K562 (cell line): ENCODE results near the gene DAZAP1. TPM values are rescaled to one million over a fixed set of nuclear protein-coding genes. Genes with fewer than 3 reads are reported as not detected.

Source experiments
- DACH1 ChIP-seq: fragments of 450-650 bp; IDR thresholded peaks from 2 replicates; pipeline ENCODE4 v1.6.1; 2018; ENCODE audit not compliant: partially characterized antibody
- HMG20B ChIP-seq: fragments of 250-450 bp; sonication (Bioruptor Pico); IDR thresholded peaks from 2 replicates; pipeline ENCODE4 v1.5.0; 2021; ENCODE audit warnings: mild to moderate bottlenecking
- KAT2B ChIP-seq: IDR thresholded peaks from one replicate; pipeline ENCODE4 v1.6.1; 2012; ENCODE audit warnings: low read depth, mild to moderate bottlenecking, control low read depth, inconsistent platforms, low read length, moderate library complexity
- KAT7 ChIP-seq: sonication (generic); formaldehyde crosslinking; IDR thresholded peaks from 2 replicates; pipeline ENCODE4 v1.8.0; 2022; ENCODE audit warnings: missing genetic modification reagents, mild to moderate bottlenecking, borderline replicate concordance
- KHSRP ChIP-seq: fragments of 450-650 bp; IDR thresholded peaks from 2 replicates; pipeline ENCODE4 v1.6.1; 2017
- MCM2 ChIP-seq: fragments of 450-650 bp; IDR thresholded peaks from 2 replicates; pipeline ENCODE4 v1.6.1; 2017; ENCODE audit warnings: low read depth, mild to moderate bottlenecking
- PURB ChIP-seq: sonication (generic); formaldehyde crosslinking; IDR thresholded peaks from 2 replicates; pipeline ENCODE4 v1.9.0; 2021; ENCODE audit warnings: low read depth, mild to moderate bottlenecking, missing genetic modification reagents
- RBBP5 ChIP-seq: fragments of 200-600 bp; sonication (generic); IDR thresholded peaks from 2 replicates; pipeline ENCODE4 v1.6.1; 2012; ENCODE audit warnings: borderline replicate concordance, mild to moderate bottlenecking, low read length, control low read depth, inconsistent platforms; ENCODE audit not compliant: insufficient read depth, poor library complexity, severe bottlenecking
- RBFOX2 ChIP-seq: fragments of 200-400 bp; formaldehyde crosslinking; IDR thresholded peaks from 2 replicates; pipeline ENCODE4 v1.6.1; 2017; ENCODE audit warnings: low read depth, mild to moderate bottlenecking, low read length, moderate library complexity
- SRF ChIP-seq, 2 experiments: fragments of 250-450, 450-650 bp in 1 of 2; sonication (Bioruptor Pico) in 1 of 2; sonication (generic) in 1 of 2; formaldehyde crosslinking; IDR thresholded peaks; 2 replicates each; pipeline versions ENCODE4 v1.5.0 to v1.5.1; 2020 to 2022; ENCODE audit warnings: mild to moderate bottlenecking in 1 of 2, missing genetic modification reagents in 1 of 2
- XRCC5 ChIP-seq: fragments of 200-400 bp; formaldehyde crosslinking; IDR thresholded peaks from 2 replicates; pipeline ENCODE4 v1.6.1; 2017; ENCODE audit warnings: low read depth, mild to moderate bottlenecking, low read length
- ZNF668 ChIP-seq: fragments of 250-450 bp; sonication (Bioruptor Pico); IDR thresholded peaks from 2 replicates; pipeline ENCODE4 v1.8.0; 2022; ENCODE audit warnings: mild to moderate bottlenecking, inconsistent platforms
- ZNF76 ChIP-seq: fragments of 250-450 bp; sonication (Bioruptor Pico); IDR thresholded peaks from 2 replicates; pipeline ENCODE4 v1.4.0; 2020; ENCODE audit warnings: mild to moderate bottlenecking, moderate library complexity, borderline replicate concordance
- polyA plus RNA-seq, 8 experiments: library from polyadenylated mRNA; depleted of rRNA in 4 of 8; stranded (reverse) in 5 of 8; unstranded in 3 of 8; fragments of >200 nt; fragmentation: Nextera tagmentation in 2 of 8; fragmentation: Illumina TruSeq in 1 of 8; extraction: Ambion mirVana in 2 of 8; extraction: Trizol in 1 of 8; gene quantifications; 2 replicates each; pipeline versions ENCODE4 v1.2.1 to v1.2.3, GENCODE V29; 2011 to 2014; ENCODE audit warnings: inconsistent platforms in 1 of 8, missing spikeins in 1 of 8
- total RNA-seq, 7 experiments: library from RNA; depleted of rRNA in 6 of 7; stranded (reverse); fragments of >200 nt in 6 of 7; fragmentation: Illumina TruSeq in 2 of 7; extraction: Trizol in 2 of 7; gene quantifications; 2 replicates each; pipeline versions ENCODE4 v1.2.1 to v1.2.3, GENCODE V29; 2011 to 2021; ENCODE audit warnings: low replicate concordance in 1 of 7
- TF ChIP-seq, protein P1 (sequence below): fragments of 450-650 bp; IDR thresholded peaks from 2 replicates; pipeline ENCODE4 v1.6.1; 2018; ENCODE audit not compliant: partially characterized antibody
- TF ChIP-seq, protein P2 (sequence below): fragments of 250-450 bp; sonication (Bioruptor Pico); IDR thresholded peaks from 2 replicates; pipeline ENCODE4 v1.8.0; 2021; ENCODE audit warnings: moderate library complexity, mild to moderate bottlenecking, inconsistent platforms
- TF ChIP-seq, protein P3 (sequence below): fragments of 450-650 bp; formaldehyde crosslinking; conservative IDR thresholded peaks from 2 replicates; pipeline ENCODE4 v1.4.0; 2022; ENCODE audit warnings: mild to moderate bottlenecking, missing genetic modification characterization
- TF ChIP-seq, protein P4 (sequence below), 2 experiments: fragments of 450-650 bp in 1 of 2; sonication (generic) in 1 of 2; formaldehyde crosslinking in 1 of 2; IDR thresholded peaks in 1 of 2; conservative IDR thresholded peaks in 1 of 2; 2 replicates each; pipeline versions ENCODE4 v1.6.1 to v1.8.1; 2016 to 2023; ENCODE audit warnings: mild to moderate bottlenecking in 2 of 2, moderate library complexity in 2 of 2, inconsistent platforms in 1 of 2, missing genetic modification reagents in 1 of 2

The DAZAP1 gene
- total and polyA plus RNA-seq, 9 of the 15 experiments (the other 6 are each of a cell fraction or from before 2014, with no cell fraction given) = 10.8 to 289 (median 142) TPM

DNA sequence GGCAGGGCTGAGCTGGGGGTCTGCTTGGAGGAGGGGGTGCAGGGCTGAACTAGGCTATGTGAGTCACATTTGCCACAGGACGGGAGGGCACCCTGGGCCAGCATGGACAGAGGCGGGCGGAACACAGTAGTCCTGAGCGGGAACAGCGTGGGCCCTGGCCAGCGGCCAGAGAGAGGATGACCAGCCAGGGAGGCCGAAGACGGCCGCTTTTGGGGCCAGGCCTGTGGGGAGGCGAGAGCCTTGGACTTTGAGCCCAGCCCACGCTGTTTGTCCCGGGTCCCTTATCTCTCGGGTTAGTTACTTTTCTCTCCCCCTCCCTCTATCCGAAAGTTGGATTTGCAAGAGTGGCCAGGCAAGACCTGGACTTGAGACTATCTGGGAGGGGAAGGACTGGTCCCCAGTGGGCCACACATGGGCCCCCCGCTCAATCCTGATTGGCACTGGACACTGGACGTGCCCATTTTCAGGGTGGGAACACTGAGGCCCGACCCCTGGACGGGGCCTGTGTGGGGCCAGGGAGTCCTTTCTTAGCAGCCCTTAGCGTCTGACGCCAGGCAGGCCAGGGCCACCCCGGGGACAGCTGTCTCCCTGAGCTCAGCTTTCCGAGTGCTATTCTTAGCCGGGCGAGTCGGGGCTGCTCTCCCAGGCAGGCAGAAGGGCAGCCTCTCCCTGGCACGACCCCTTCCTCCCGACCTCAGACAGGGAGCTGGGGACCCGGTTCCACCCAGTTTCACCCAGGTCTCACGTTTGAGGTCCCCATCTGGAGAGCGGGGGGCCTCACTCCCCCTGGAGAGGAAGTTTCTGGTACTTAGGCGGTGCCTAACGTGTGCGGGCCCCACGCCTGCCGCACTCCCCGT lies 6.9 kb upstream of the DAZAP1 start (continued):
- TF ChIP-seq, protein P1, sequence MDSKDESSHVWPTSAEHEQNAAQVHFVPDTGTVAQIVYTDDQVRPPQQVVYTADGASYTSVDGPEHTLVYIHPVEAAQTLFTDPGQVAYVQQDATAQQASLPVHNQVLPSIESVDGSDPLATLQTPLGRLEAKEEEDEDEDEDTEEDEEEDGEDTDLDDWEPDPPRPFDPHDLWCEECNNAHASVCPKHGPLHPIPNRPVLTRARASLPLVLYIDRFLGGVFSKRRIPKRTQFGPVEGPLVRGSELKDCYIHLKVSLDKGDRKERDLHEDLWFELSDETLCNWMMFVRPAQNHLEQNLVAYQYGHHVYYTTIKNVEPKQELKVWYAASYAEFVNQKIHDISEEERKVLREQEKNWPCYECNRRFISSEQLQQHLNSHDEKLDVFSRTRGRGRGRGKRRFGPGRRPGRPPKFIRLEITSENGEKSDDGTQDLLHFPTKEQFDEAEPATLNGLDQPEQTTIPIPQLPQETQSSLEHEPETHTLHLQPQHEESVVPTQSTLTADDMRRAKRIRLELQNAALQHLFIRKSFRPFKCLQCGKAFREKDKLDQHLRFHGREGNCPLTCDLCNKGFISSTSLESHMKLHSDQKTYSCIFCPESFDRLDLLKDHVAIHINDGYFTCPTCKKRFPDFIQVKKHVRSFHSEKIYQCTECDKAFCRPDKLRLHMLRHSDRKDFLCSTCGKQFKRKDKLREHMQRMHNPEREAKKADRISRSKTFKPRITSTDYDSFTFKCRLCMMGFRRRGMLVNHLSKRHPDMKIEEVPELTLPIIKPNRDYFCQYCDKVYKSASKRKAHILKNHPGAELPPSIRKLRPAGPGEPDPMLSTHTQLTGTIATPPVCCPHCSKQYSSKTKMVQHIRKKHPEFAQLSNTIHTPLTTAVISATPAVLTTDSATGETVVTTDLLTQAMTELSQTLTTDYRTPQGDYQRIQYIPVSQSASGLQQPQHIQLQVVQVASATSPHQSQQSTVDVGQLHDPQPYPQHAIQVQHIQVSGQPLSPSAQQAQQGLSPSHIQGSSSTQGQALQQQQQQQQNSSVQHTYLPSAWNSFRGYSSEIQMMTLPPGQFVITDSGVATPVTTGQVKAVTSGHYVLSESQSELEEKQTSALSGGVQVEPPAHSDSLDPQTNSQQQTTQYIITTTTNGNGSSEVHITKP = no peak
- TF ChIP-seq ZNF668 (CRISPR knock-in tag) (no peak), ZNF76 (CRISPR knock-in tag) (no peak), KAT7 (CRISPR knock-in tag) (no peak), RBFOX2 (no peak; the same call in 1 of the 2 replicates), XRCC5 (no peak), PURB (CRISPR knock-in tag) (no peak), RBBP5 (peak; percentile 43), KAT2B (no peak), MCM2 (no peak), HMG20B (CRISPR knock-in tag) (no peak), KHSRP (no peak), SRF (CRISPR knock-in tag; IDR thresholded peaks at IDR 0.05) (no peak), DACH1 (no peak)
- TF ChIP-seq, protein P2, sequence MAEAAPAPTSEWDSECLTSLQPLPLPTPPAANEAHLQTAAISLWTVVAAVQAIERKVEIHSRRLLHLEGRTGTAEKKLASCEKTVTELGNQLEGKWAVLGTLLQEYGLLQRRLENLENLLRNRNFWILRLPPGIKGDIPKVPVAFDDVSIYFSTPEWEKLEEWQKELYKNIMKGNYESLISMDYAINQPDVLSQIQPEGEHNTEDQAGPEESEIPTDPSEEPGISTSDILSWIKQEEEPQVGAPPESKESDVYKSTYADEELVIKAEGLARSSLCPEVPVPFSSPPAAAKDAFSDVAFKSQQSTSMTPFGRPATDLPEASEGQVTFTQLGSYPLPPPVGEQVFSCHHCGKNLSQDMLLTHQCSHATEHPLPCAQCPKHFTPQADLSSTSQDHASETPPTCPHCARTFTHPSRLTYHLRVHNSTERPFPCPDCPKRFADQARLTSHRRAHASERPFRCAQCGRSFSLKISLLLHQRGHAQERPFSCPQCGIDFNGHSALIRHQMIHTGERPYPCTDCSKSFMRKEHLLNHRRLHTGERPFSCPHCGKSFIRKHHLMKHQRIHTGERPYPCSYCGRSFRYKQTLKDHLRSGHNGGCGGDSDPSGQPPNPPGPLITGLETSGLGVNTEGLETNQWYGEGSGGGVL (CRISPR knock-in tag) = no peak
- TF ChIP-seq, protein P3, sequence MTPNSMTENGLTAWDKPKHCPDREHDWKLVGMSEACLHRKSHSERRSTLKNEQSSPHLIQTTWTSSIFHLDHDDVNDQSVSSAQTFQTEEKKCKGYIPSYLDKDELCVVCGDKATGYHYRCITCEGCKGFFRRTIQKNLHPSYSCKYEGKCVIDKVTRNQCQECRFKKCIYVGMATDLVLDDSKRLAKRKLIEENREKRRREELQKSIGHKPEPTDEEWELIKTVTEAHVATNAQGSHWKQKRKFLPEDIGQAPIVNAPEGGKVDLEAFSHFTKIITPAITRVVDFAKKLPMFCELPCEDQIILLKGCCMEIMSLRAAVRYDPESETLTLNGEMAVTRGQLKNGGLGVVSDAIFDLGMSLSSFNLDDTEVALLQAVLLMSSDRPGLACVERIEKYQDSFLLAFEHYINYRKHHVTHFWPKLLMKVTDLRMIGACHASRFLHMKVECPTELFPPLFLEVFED (CRISPR knock-in tag) = no peak
- TF ChIP-seq, protein P4, sequence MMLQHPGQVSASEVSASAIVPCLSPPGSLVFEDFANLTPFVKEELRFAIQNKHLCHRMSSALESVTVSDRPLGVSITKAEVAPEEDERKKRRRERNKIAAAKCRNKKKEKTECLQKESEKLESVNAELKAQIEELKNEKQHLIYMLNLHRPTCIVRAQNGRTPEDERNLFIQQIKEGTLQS (IDR thresholded peaks at IDR 0.05) = no peak
- TF ChIP-seq, protein P4 (CRISPR knock-in tag; conservative IDR thresholded peaks at IDR 0.05) = no peak
